ENCODE results near the gene EVI5. TPM values are rescaled to one million over a fixed set of nuclear protein-coding genes. Genes with fewer than 3 reads are reported as not detected.

EVI5 gene
- 1.3 and 1.4 TPM in 2 replicates for total RNA-seq

DNA sequence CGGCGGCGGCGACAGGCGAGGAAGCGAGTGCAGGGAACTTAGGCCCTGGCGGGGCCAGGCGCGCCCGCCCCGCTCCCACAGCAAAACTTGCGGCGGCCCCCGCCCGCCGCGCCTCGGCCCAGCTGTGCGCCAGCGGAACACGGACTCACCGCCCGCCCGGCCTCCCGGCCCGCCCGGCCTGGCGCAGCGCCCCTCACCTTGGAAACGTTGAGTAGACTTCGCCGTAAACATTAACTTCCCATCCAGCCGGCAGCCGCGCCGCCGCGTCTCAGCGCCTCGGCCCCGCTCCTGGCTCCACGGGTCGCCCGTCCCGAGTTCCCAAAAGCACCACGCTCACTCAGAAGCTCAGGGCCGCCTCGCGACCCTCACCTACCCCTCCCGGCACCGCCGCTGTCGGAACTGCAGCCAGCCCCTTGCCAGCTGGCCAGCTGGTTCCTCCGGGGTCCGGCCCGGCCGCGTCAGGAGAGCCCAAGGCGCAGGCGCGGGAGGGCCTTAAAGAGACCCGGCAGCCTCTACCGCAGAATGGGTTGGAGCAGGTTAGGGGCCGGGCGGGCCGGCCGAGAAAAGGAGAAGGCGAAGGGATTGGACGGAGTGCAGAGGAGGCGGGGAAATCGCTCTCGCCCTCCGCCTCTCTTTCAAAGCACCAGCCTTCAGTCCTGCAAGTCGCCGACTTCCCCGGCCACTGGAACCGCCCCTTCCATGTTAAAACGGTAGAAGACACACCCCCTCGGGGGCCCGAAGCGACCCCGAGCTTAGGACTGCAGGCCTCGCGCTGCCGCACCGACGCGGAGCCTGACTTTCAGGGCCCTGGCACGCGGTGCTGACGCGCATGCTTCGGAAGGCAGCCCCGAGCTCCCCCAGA lies at the start of gene EVI5:
TSS of gene EVI5 (minus strand) at position 470 of the 862 bp plus-strand sequence. CDS start 48,562 bp downstream, outside the sequence.
- intact Hi-C loops (cut with micrococcal nuclease), result loop anchor here (1.0 to 10.0 kb wide), 4 partner anchors 33 to 300 kb away; partner anchors contain the start of gene GFI1

GRCh38 chr1:92834617-92835016 lies 49.7 kb upstream of the EVI5 start:
- intact Hi-C loops (cut with micrococcal nuclease), result loop anchor here (5.0 to 10.0 kb wide), 7 partner anchors 297 to 1330 kb away; partner anchors contain the start of genes BTBD8, CDC7, DNTTIP2 and GFI1

- intact Hi-C loops (cut with micrococcal nuclease), result loop anchor here (2.0 to 10.0 kb wide), 8 partner anchors 297 to 1329 kb away; partner anchors contain the start of genes BTBD8, CDC7, DNTTIP2 and GCLM
Measured at GRCh38 chr1:92833840-92834239, 48.9 kb upstream of the EVI5 start.

- intact Hi-C loops (cut with micrococcal nuclease), result loop anchor here (1.0 to 10.0 kb wide), 14 partner anchors 26 to 1810 kb away; partner anchors contain the start of genes BTBD8, CDC7, DNTTIP2 and GCLM
Measured at GRCh38 chr1:92832537-92833114, 47.7 kb upstream of the EVI5 start.

DNA sequence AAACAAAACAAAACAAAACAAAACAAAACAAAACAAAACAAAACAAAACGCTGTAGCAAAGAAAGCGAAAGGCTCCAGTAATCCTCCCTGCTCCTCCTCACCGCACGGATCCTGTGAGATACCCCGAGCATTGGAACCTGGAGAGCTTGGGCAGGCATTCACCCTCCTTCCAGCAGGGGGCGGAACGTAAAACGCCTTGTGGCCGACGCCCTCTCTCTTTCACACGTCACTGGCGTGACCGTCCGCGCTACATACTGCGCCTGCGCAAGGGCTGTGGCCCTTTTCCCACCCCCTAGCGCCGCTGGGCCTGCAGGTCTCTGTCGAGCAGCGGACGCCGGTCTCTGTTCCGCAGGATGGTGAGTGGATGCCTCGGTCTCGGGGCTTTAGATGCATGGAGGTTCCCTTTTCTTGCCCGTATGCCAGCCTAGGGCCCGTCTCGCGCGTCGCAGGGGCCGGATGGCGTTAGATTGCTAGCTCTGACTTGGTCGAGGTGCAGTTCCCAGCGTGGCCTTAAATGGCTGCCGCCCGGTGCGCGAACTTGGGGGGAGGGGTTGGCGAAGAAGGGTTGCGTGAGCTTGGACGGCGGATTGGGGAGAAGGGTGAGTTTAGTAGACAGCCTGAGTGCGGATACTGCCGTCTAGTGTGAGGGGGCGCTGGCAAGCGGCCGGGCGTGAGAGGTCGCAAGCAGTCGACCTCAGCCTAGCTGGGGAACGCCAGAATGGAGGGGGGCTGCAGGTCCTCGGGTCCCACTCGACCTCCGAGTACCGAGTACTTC lies 47.0 kb upstream of the EVI5 start, which contains the start of gene RPL5:
TSS of gene RPL5 (plus strand) at position 279 of the 775 bp plus-strand sequence. CDS start at position 354, 75 bp downstream.
- intact Hi-C loops (cut with micrococcal nuclease), result loop anchor here (1.0 to 10.0 kb wide), 18 partner anchors 9 to 1810 kb away; partner anchors contain the start of genes BTBD8, CDC7, DNTTIP2 and DR1

GRCh38 chr1:92831368-92831761 lies 46.5 kb upstream of the EVI5 start:
- intact Hi-C loops (cut with micrococcal nuclease), result loop anchor here (1.0 to 10.0 kb wide), 11 partner anchors 10 to 1327 kb away; partner anchors contain the start of genes BTBD8, CDC7, DNTTIP2 and DR1

DNA sequence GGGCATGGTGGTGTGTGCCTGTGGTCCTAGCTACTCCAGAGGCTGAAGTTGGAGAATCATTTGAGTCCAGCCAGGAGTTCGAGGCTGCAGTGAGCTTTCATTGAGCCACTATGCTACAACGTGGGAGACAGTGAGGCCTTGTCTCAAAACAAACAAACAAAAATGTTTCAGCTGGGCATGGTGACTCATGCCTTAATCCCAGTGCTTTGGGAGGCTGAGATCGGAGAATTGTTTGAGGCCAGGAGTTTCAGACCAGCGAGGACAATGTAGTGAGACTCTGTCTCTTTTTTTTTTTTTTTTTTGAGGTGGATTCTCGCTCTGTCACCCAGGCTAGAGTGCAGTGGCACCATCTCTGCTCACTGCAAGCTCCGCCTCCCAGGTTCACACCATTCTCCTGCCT lies 41.9 kb upstream of the EVI5 start:
- intact Hi-C loops (cut with micrococcal nuclease), result no loop called here

GRCh38 chr1:92822879-92823278 lies 38.0 kb upstream of the EVI5 start:
- intact Hi-C loops (cut with micrococcal nuclease), result no loop called here

- intact Hi-C loops (cut with micrococcal nuclease), result no loop called here
Measured at GRCh38 chr1:92820551-92820950, 35.6 kb upstream of the EVI5 start.

GRCh38 chr1:92820024-92820423 lies 35.1 kb upstream of the EVI5 start:
- intact Hi-C loops (cut with micrococcal nuclease), result no loop called here

GRCh38 chr1:92817986-92818764 lies 33.3 kb upstream of the EVI5 start:
- intact Hi-C loops (cut with micrococcal nuclease), result loop anchor here (1.0 kb wide), 3 partner anchors 34 to 821 kb away; no protein-coding TSS in a partner anchor

- intact Hi-C loops (cut with micrococcal nuclease), result no loop called here
Measured at GRCh38 chr1:92817137-92817697, 32.3 kb upstream of the EVI5 start.

DNA sequence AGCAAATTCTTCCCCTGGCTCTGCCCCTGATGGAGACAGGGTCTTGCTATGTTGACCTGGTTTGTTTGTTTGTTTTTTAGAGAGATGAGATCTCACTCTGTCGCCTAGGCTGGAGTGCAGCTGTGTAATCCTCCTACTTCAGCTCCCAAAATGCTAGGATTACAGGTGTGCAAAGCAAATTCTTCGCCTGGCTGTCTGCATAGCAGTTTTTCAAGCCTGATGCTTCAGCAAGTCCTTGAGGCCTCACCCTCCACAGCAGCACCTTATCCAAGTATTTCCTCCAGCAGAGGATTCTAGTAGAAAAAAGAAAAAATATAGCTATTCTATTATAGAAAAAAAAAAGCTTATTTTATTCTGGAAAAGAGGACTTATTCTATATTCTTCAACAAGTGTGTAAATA lies 31.8 kb upstream of the EVI5 start:
- intact Hi-C loops (cut with micrococcal nuclease), result no loop called here

- intact Hi-C loops (cut with micrococcal nuclease), result no loop called here
Measured at GRCh38 chr1:92808381-92808780, 23.5 kb upstream of the EVI5 start.

DNA sequence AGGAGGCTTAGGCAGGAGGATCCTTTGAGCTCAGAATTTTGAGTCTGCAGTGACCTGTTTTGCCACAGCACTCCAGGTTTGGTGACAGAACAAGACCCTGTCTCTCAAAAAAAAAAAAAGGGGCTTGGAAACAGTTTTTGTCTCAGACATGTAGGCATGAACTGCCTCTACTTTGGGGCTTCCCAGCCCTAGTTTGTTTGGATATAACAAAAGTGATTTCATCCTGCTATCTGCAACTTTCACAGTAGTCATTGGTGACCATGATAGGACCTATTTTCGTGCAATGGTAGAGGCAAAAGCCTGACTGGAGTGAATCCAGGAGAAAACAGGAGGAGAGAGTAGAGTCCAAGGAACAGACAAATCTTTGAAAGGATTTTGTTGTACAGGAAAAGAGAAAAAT lies 20.3 kb upstream of the EVI5 start:
- intact Hi-C loops (cut with micrococcal nuclease), result no loop called here

- intact Hi-C loops (cut with micrococcal nuclease), result no loop called here
Measured at GRCh38 chr1:92804721-92805201, 19.9 kb upstream of the EVI5 start.

DNA sequence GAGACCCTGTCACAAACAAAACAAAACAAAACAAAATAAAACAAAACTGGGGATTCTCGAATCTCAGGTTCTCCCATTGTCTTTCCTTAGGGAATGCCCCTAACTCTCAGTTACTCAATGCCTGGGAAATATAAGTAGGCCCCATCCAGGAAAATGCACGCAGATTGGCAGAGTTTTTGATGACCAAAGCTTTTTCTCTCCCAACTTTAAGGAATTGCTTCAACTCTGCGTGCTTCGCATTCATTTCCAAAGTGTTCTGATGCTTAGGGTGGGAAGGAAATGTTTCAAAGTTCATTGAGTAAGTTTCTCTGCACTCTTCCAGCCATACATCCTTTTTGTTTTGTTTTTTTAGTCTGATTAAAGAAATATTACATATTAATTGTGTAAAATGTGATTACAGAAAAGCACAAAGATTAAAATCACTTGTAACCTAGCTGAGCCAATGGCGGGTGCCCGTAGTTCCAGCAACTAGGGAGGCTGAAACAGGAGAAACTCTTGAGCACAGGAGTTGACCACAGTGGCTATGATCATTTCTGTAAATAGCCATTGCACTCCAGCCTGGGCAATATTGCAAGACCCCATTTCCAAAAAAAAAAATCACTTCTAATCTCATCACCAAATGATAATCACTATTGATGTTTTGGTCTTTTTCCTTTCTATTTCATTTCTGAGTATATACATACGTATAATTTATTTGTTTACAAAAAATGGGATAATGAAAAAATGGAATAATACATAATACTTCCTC lies 18.4 kb upstream of the EVI5 start:
- intact Hi-C loops (cut with micrococcal nuclease), result no loop called here

DNA sequence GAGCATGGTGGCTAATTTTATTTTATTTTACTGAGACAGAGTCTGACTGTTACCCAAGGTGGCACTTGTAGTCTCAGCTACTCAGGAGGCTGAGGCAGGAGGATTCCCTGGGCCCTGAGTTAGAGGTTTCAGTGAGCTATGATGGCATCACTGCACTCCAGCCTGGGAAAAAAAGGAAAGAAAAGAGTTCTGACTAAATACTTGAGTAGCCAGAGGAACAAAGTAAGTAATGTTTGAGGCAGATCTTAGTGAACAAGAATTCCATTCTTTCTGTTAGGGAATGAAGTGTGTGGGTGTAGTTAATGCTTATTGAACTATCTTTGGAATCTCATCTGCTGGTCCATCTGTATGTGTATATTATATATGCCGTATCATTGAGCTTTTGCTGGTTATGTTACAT lies 13.1 kb upstream of the EVI5 start:
- intact Hi-C loops (cut with micrococcal nuclease), result no loop called here

GRCh38 chr1:92797297-92797696 lies 12.4 kb upstream of the EVI5 start:
- intact Hi-C loops (cut with micrococcal nuclease), result no loop called here
